OCI-LY3 (cell line): Measurements from ENCODE around the gene RASGRP3.

Experiments used
- H2AFZ ChIP-seq: fragments of 200-600, 300-600 bp; shearing (Covaris generic); 2 replicates; pipeline ENCODE4 v1.6.0; 2014; ENCODE audit warnings: antibody characterized with exemption, low read depth, low read length
- H3K27ac ChIP-seq: fragments of 200-600, 300-600 bp; sonication (generic); 2 replicates; pipeline ENCODE4 v1.5.1; 2014; ENCODE audit warnings: mild to moderate bottlenecking, low read length, moderate library complexity, mixed read lengths
- H3K27me3 ChIP-seq: fragments of 200-600, 300-600 bp; sonication (generic); 2 replicates; pipeline ENCODE4 v1.6.1; 2014; ENCODE audit warnings: low read depth, low read length, mixed read lengths
- H3K36me3 ChIP-seq: fragments of 200-600, 300-600 bp; sonication (generic); replicated peaks from 2 replicates; pipeline ENCODE3; 2014; ENCODE audit warnings: low read depth, low read length, mixed read lengths
- H3K4me1 ChIP-seq: fragments of 300-600, 200-600 bp; sonication (generic); 2 replicates; pipeline ENCODE4 v1.6.1; 2014; ENCODE audit warnings: low read length, mixed read lengths
- H3K4me2 ChIP-seq: fragments of 200-600, 300-600 bp; sonication (generic); 2 replicates; pipeline ENCODE4 v1.6.1; 2014; ENCODE audit warnings: low read length, mixed read lengths
- H3K4me3 ChIP-seq: fragments of 300-600, 200-600 bp; sonication (generic); 2 replicates; pipeline ENCODE4 v1.5.1; 2014; ENCODE audit warnings: antibody characterized with exemption, mild to moderate bottlenecking, low read length, moderate library complexity
- H3K79me2 ChIP-seq: fragments of 300-600, 200-600 bp; shearing (Covaris generic); 2 replicates; pipeline ENCODE4 v1.6.1; 2014; ENCODE audit warnings: mild to moderate bottlenecking, low read length, mixed read lengths
- H3K9ac ChIP-seq: fragments of 300-600, 200-600 bp; shearing (Covaris generic); 2 replicates; pipeline ENCODE4 v1.6.0; 2014; ENCODE audit warnings: mild to moderate bottlenecking, low read length, moderate library complexity
- H3K9me3 ChIP-seq: fragments of 200-600, 300-600 bp; shearing (Covaris generic); 2 replicates; pipeline ENCODE4 v1.6.1; 2014; ENCODE audit warnings: low read length, mixed read lengths; ENCODE audit not compliant: insufficient read depth
- H4K20me1 ChIP-seq: fragments of 200-600, 300-600 bp; sonication (generic); 2 replicates; pipeline ENCODE4 v1.6.1; 2016; ENCODE audit warnings: low read length, mixed read lengths; ENCODE audit not compliant: insufficient read depth
- EZH2phosphoT487 ChIP-seq: fragments of 200-600 bp; shearing (Covaris generic); IDR thresholded peaks from 2 replicates; pipeline ENCODE4 v1.6.1; 2018; ENCODE audit warnings: antibody characterized with exemption, mixed run types, low read depth
- TF ChIP-seq, protein P1 (sequence below): fragments of 200-600, 300-600 bp; sonication (generic); IDR thresholded peaks from 2 replicates; pipeline ENCODE4 v1.5.1; 2014; ENCODE audit warnings: antibody characterized with exemption, low read length, low read depth

RASGRP3 gene

GRCh38 chr2:33511141-33511540 is 34.7 kb downstream of the RASGRP3 start:
- H3K4me3 ChIP-seq, result no peak overlapping the region
- H3K9ac ChIP-seq, result no peak overlapping the region
- H3K4me1 ChIP-seq, result peaks cover 42% of the 10 kb centered on the region
- H3K27ac ChIP-seq, result no peak overlapping the region
- peaks cover 61% of the 10 kb centered on the region for H4K20me1 ChIP-seq
- H3K36me3 ChIP-seq, result peaks cover 67% of the 10 kb centered on the region
- no peak overlapping the region for H2AFZ ChIP-seq
- peaks cover 88% of the 10 kb centered on the region for H3K79me2 ChIP-seq
- no peaks in the 10 kb centered on the region for H3K27me3 ChIP-seq
- H3K9me3 ChIP-seq, result no peaks in the 10 kb centered on the region
- H3K4me2 ChIP-seq, result no peak overlapping the region
- TF ChIP-seq EZH2phosphoT487, result no peak
- TF ChIP-seq, protein P1, sequence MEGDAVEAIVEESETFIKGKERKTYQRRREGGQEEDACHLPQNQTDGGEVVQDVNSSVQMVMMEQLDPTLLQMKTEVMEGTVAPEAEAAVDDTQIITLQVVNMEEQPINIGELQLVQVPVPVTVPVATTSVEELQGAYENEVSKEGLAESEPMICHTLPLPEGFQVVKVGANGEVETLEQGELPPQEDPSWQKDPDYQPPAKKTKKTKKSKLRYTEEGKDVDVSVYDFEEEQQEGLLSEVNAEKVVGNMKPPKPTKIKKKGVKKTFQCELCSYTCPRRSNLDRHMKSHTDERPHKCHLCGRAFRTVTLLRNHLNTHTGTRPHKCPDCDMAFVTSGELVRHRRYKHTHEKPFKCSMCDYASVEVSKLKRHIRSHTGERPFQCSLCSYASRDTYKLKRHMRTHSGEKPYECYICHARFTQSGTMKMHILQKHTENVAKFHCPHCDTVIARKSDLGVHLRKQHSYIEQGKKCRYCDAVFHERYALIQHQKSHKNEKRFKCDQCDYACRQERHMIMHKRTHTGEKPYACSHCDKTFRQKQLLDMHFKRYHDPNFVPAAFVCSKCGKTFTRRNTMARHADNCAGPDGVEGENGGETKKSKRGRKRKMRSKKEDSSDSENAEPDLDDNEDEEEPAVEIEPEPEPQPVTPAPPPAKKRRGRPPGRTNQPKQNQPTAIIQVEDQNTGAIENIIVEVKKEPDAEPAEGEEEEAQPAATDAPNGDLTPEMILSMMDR, result no peak

- peaks cover 67% of the 10 kb centered on the region for H3K36me3 ChIP-seq
- peaks cover 42% of the 10 kb centered on the region for H3K4me1 ChIP-seq
- peaks cover 78% of the 10 kb centered on the region for H3K79me2 ChIP-seq
These were observed 35.7 kb downstream of the RASGRP3 start for GRCh38 chr2:33512112-33512511.

DNA sequence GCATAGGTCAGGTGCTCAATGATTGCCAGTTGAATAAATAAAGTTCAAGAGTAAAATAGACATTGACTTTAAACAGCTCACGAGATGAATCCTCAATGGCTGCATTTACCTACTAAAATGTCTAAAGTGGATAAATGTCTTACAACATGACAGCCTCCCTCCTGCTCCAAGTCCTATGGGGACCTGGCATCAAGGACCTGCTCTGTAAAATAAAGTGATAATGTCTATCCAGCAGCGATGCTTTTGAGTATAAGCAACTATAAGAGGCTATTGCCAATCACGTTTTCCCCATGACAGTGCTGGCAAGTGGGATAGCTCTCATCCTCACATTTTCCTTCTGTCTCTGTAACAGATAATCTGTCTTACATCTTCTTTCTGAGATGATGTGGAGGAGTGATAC is 37.0 kb downstream of the RASGRP3 start:
- H3K4me1 ChIP-seq, result peaks cover 39% of the 10 kb centered on the region
- H4K20me1 ChIP-seq, result peaks cover 44% of the 10 kb centered on the region
- no peaks in the 10 kb centered on the region for H3K27me3 ChIP-seq
- H3K4me3 ChIP-seq, result no peak overlapping the region
- TF ChIP-seq, protein P1, result no peak
- no peak for TF ChIP-seq EZH2phosphoT487
- H3K27ac ChIP-seq, result no peak overlapping the region
- H3K9ac ChIP-seq, result no peak overlapping the region
- H2AFZ ChIP-seq, result no peak overlapping the region
- H3K9me3 ChIP-seq, result no peaks in the 10 kb centered on the region
- no peak overlapping the region for H3K4me2 ChIP-seq
- H3K79me2 ChIP-seq, result peaks cover 65% of the 10 kb centered on the region
- H3K36me3 ChIP-seq, result peaks cover 70% of the 10 kb centered on the region

More at GRCh38 chr2:33512112-33512511, 35.7 kb downstream of the RASGRP3 start:
- Histone ChIP-seq H3K9me3 (no peaks in the 10 kb centered on the region), H3K27ac (peak overlapping the region; percentile 13; the same call in 1 of the 2 replicates), H3K4me3 (no peak overlapping the region), H3K27me3 (no peaks in the 10 kb centered on the region), H4K20me1 (peaks cover 53% of the 10 kb centered on the region), H3K4me2 (no peak overlapping the region), H3K9ac (no peak overlapping the region), H2AFZ (no peak overlapping the region)
- TF ChIP-seq, protein P1, result no peak
- TF ChIP-seq EZH2phosphoT487, result no peak

DNA sequence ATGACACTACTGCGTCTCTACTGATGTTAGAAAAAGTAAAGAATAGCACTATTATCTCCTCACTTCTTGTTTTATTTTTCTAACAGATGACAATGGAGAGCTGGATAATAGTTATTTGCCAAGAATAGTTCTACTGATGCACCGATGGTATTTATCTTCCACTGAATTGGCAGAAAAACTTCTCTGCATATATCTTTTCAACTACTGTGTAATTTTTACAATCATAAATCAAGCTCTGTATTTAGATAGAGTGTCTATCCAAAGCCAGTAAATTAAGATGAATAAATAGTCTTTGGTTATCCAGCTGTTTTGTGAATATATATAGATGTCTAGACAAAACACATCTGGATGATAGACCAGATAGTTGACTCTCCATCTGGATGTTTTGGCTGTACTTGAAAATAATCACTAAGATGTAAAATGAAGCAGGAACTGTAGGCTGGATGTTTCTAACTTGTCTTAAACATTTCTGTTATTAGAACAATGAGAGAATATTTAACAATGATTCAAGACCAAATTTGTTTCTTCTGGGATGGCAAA is 40.1 kb downstream of the RASGRP3 start:
- Histone ChIP-seq H3K36me3 (peaks cover 86% of the 10 kb centered on the region), H3K4me2 (no peak overlapping the region), H3K9ac (no peak overlapping the region), H4K20me1 (peaks cover 15% of the 10 kb centered on the region), H3K9me3 (no peaks in the 10 kb centered on the region), H3K27me3 (no peaks in the 10 kb centered on the region), H2AFZ (no peak overlapping the region), H3K4me3 (no peak overlapping the region), H3K4me1 (peaks cover 8% of the 10 kb centered on the region), H3K79me2 (peaks cover 34% of the 10 kb centered on the region), H3K27ac (no peak overlapping the region)
- no peak for TF ChIP-seq EZH2phosphoT487
- TF ChIP-seq, protein P1, result no peak
